Measurements from ENCODE around the gene OR10K1.

DNA sequence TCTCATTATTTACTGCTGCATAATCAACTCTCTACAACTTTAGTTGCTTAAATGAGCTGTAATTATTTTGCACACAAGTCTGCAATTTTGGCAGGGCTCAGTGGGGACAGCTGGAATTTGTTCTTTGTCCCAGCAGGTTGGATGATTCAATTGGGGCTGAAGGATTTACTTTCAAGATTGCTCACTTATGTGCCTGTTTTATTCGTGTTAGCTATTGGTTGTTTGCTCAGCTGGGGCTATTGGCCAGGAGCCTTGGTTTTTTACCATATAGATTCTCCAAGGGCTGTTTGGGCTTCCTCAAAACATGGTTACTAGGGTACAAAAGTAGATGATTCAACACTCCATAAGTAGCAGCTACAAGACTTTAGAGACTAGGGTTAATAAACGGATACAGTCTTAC, 23.8 kb downstream of the OR10K1 start:
- TF ChIP-seq, protein P1, sequence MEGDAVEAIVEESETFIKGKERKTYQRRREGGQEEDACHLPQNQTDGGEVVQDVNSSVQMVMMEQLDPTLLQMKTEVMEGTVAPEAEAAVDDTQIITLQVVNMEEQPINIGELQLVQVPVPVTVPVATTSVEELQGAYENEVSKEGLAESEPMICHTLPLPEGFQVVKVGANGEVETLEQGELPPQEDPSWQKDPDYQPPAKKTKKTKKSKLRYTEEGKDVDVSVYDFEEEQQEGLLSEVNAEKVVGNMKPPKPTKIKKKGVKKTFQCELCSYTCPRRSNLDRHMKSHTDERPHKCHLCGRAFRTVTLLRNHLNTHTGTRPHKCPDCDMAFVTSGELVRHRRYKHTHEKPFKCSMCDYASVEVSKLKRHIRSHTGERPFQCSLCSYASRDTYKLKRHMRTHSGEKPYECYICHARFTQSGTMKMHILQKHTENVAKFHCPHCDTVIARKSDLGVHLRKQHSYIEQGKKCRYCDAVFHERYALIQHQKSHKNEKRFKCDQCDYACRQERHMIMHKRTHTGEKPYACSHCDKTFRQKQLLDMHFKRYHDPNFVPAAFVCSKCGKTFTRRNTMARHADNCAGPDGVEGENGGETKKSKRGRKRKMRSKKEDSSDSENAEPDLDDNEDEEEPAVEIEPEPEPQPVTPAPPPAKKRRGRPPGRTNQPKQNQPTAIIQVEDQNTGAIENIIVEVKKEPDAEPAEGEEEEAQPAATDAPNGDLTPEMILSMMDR (IDR thresholded peaks at IDR 0.05; ENCODE audit: insufficient read depth, low read depth, low read length): no peak
- TF ChIP-seq EZH2 (IDR thresholded peaks at IDR 0.05; ENCODE audit: insufficient read depth, low read length): no peak

Measured in astrocyte (in vitro differentiated cells and primary cell).